Body of pancreas (tissue), 4 donors: ENCODE measurements around the gene NCOA3.

Experiments used
- POLR2A ChIP-seq, 3 donors: fragments of 450-650 bp; IDR thresholded peaks; one replicate each; pipeline ENCODE4 v1.6.1; 2016; ENCODE audit warnings: antibody characterized with exemption in 3 of 3, mild to moderate bottlenecking in 2 of 3
- TF ChIP-seq, protein P1 (sequence below), 7 experiments: fragments of 450-650 bp in 4 of 7; fragments of 200-600 bp in 3 of 7; sonication (generic) in 3 of 7; IDR thresholded peaks; one replicate each; pipeline ENCODE4 v1.5.1; 2016 to 2019; ENCODE audit warnings: antibody characterized with exemption in 7 of 7

DNA sequence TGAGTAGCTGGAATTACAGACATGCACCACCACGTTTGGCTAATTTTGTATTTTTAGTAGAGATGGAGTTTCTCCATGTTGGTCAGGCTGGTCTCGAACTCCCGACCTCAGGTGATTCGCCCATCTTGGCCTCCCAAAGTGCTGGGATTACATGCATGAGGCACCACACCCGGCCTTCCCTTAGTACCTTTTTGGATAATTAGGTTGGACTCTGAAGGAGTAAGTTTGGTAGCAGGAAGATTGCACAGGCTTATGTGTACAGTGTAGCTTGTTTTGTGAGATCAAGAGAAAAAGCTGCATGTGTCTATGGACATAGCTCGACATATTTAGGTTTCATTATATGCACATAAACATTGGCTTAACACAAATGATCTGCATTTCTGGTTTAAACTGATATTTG, 116.8 kb downstream of the NCOA3 start:
- TF ChIP-seq, protein P1, sequence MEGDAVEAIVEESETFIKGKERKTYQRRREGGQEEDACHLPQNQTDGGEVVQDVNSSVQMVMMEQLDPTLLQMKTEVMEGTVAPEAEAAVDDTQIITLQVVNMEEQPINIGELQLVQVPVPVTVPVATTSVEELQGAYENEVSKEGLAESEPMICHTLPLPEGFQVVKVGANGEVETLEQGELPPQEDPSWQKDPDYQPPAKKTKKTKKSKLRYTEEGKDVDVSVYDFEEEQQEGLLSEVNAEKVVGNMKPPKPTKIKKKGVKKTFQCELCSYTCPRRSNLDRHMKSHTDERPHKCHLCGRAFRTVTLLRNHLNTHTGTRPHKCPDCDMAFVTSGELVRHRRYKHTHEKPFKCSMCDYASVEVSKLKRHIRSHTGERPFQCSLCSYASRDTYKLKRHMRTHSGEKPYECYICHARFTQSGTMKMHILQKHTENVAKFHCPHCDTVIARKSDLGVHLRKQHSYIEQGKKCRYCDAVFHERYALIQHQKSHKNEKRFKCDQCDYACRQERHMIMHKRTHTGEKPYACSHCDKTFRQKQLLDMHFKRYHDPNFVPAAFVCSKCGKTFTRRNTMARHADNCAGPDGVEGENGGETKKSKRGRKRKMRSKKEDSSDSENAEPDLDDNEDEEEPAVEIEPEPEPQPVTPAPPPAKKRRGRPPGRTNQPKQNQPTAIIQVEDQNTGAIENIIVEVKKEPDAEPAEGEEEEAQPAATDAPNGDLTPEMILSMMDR (IDR thresholded peaks at IDR 0.05), result no peak
- TF ChIP-seq POLR2A (IDR thresholded peaks at IDR 0.05), result no peak
